ENCODE measurements around the gene GRK1. TPM values are rescaled to one million over a fixed set of nuclear protein-coding genes. Genes with fewer than 3 reads are reported as not detected.

GRK1 gene
- total and polyA plus RNA-seq, 2 of the 4 experiments (the other 2 are of a cell fraction): not detected

- in situ Hi-C loops (cut with MboI; ENCODE audit: low sequenced_read_pairs): no loop called here
- H3K36me3 ChIP-seq (ENCODE audit: control insufficient read depth, insufficient read depth, low read length): no peaks in the 10 kb centered on the region
- TF ChIP-seq MAFK (IDR thresholded peaks at IDR 0.05; ENCODE audit: low read depth, low read length) (no peak), CEBPB (IDR thresholded peaks at IDR 0.05; ENCODE audit: low read depth, low read length) (no peak), RFX5 (IDR thresholded peaks at IDR 0.05; ENCODE audit: low read depth, low read length) (no peak), BHLHE40 (IDR thresholded peaks at IDR 0.05; ENCODE audit: low read depth, low read length) (no peak), RCOR1 (IDR thresholded peaks at IDR 0.05; ENCODE audit: insufficient replicate concordance, low read length) (no peak), RAD21 (IDR thresholded peaks at IDR 0.05; ENCODE audit: low read length) (no peak), USF2 (IDR thresholded peaks at IDR 0.05; ENCODE audit: low read depth, low read length) (no peak), CTCF (conservative IDR thresholded peaks at IDR 0.05; ENCODE audit: low read depth, low read length) (no peak), CHD1 (IDR thresholded peaks at IDR 0.05; ENCODE audit: low read depth, low read length) (no peak), MXI1 (IDR thresholded peaks at IDR 0.05; ENCODE audit: borderline replicate concordance, low read depth, low read length) (no peak), FOS (IDR thresholded peaks at IDR 0.05; ENCODE audit: low read depth, low read length) (no peak), NFE2L2 (IDR thresholded peaks at IDR 0.05; ENCODE audit: low read depth, low read length) (no peak), MAZ (IDR thresholded peaks at IDR 0.05; ENCODE audit: borderline replicate concordance, low read depth, low read length) (no peak), ELK1 (IDR thresholded peaks at IDR 0.05; ENCODE audit: borderline replicate concordance, low read depth, low read length) (no peak)
Measured at GRCh38 chr13:113732961-113733950, 66.2 kb downstream of the GRK1 start.

More at GRCh38 chr13:113732961-113733950, 66.2 kb downstream of the GRK1 start:
- ATAC-seq (ENCODE audit: low read depth): no peak
- Histone ChIP-seq H2AK5ac (ENCODE audit: low read depth, low read length) (no peak overlapping the region), H3K23ac (ENCODE audit: low read depth, low read length) (no peak overlapping the region), H4K8ac (ENCODE audit: low read depth in 2 of 2, low read length in 2 of 2) (no peak overlapping the region), H3K14ac (replicated peaks; ENCODE audit: low read depth, low read length) (no peak overlapping the region), H3K18ac (ENCODE audit: low read depth, low read length) (no peak overlapping the region), H4K20me1 (ENCODE audit: insufficient read depth, low read length) (0 out of 2 replicates have a peak, but pooled peaks cover 4% of the 10 kb centered on the region), H2AK9ac (replicated peaks; ENCODE audit: low read depth, low read length, poor library complexity) (no peak overlapping the region), H4K91ac (ENCODE audit: insufficient read depth, low read depth, low read length) (no peak overlapping the region), H3K9me1 (ENCODE audit: insufficient read depth, low read length) (peaks cover 6% of the 10 kb centered on the region; the same call in 1 of the 2 replicates), H3K4me1 (ENCODE audit: control insufficient read depth, insufficient read depth, low read length) (no peaks in the 10 kb centered on the region; the same call in 1 of the 2 replicates), H3K79me1 (ENCODE audit: low read depth in 1 of 2, low read length in 2 of 2) (no peaks in the 10 kb centered on the region), H2BK15ac (ENCODE audit: low read depth, low read length) (no peak overlapping the region), H3K27ac (ENCODE audit: insufficient read depth, low read length) (no peak overlapping the region), H2AFZ (replicated peaks; ENCODE audit: low read length, poor library complexity) (no peak overlapping the region), H3K9ac (ENCODE audit: low read depth, low read length) (no peak overlapping the region), H4K5ac (ENCODE audit: low read depth, low read length) (no peak overlapping the region), H3K4ac (ENCODE audit: low read depth, low read length) (no peak overlapping the region), H2BK5ac (ENCODE audit: low read depth, low read length, poor library complexity, severe bottlenecking) (no peak overlapping the region), H3K4me2 (ENCODE audit: low read depth, low read length) (no peak overlapping the region), H3K4me3 (ENCODE audit: insufficient read depth, low read depth, low read length) (no peak overlapping the region), H3K56ac (ENCODE audit: extremely low read depth, insufficient read depth, low read length) (no peak overlapping the region), H2BK120ac (ENCODE audit: low read depth, low read length) (no peak overlapping the region), H2BK20ac (ENCODE audit: low read depth, low read length) (no peak overlapping the region), H3K9me3 (ENCODE audit: control insufficient read depth, insufficient read depth, low read length) (no peaks in the 10 kb centered on the region), H3K27me3 (ENCODE audit: control insufficient read depth, insufficient read depth, low read length) (peaks cover 50% of the 10 kb centered on the region)
- POLR2A ChIA-PET (ENCODE audit: unreplicated experiment): no interaction called here
- DNase-seq: no peak
- intact Hi-C loops (cut with micrococcal nuclease): no loop called here
- no TSS peak for BruUV-seq (replicated peaks)
- CTCF ChIA-PET: no interaction called here
- WGBS, 2 experiments (ENCODE audit: extremely low coverage in 2 of 2, insufficient read length in 1 of 2): 77% methylated on average over 23 of the region's 55 CpGs; no CpG with 5 or more reads in 1 of the 2 experiments
- dilution Hi-C loops (cut with HindIII; ENCODE audit: low sequenced_read_pairs, unreplicated experiment): no loop called here

Data from IMR-90 (cell line).